ENCODE measurements around the gene EMC10.

GRCh38 chr19:50535672-50536187, 59.4 kb downstream of the EMC10 start:
- TF ChIP-seq CTCF (conservative IDR thresholded peaks at IDR 0.05 in 1 of 2, IDR thresholded peaks at IDR 0.05 in 1 of 2; ENCODE audit: extremely low read depth in 1 of 2, insufficient read depth in 1 of 2, low read depth in 1 of 2, low read length in 2 of 2) = no peak
- TF ChIP-seq EZH2 (IDR thresholded peaks at IDR 0.05; ENCODE audit: borderline replicate concordance, low read length) = no peak
